ENCODE data around the gene PRX.
"Not testable (repeated sequence)": the region's sequence is repeated elsewhere in the genome, so short reads cannot be mapped to it uniquely, and the experiment has no call there.

DNA sequence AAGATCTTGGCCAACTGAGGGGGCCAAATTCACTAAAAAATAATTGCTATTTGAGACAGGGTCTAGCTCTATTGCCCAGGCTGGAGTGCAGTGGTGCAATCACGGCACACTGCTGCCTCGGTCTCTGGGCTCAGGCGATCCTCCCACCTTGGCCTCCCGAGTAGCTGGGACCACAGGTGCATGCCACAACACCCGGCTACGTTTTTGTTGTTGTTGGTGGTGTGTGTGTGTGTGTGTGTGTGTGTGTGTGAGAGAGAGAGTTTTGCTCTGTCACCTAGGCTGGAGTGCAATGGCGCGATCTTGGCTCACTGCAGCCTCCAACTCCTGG is 4.6 kb downstream of the PRX start:
- TF ChIP-seq, protein P1, sequence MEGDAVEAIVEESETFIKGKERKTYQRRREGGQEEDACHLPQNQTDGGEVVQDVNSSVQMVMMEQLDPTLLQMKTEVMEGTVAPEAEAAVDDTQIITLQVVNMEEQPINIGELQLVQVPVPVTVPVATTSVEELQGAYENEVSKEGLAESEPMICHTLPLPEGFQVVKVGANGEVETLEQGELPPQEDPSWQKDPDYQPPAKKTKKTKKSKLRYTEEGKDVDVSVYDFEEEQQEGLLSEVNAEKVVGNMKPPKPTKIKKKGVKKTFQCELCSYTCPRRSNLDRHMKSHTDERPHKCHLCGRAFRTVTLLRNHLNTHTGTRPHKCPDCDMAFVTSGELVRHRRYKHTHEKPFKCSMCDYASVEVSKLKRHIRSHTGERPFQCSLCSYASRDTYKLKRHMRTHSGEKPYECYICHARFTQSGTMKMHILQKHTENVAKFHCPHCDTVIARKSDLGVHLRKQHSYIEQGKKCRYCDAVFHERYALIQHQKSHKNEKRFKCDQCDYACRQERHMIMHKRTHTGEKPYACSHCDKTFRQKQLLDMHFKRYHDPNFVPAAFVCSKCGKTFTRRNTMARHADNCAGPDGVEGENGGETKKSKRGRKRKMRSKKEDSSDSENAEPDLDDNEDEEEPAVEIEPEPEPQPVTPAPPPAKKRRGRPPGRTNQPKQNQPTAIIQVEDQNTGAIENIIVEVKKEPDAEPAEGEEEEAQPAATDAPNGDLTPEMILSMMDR (IDR thresholded peaks at IDR 0.05), result not testable (repeated sequence)
- not testable (repeated sequence) for TF ChIP-seq POLR2A, EP300 (IDR thresholded peaks at IDR 0.05)
